AG08396 (cell line): Measurements from ENCODE around the gene RXRA.

ENCODE experiments used
- DNase-seq: peaks from one replicate; pipeline ENCODE4 v3.0.0; 2012; ENCODE audit warnings: low spot score, mixed read lengths

Gene RXRA

GRCh38 chr9:134336924-134337323 is 10.7 kb downstream of the RXRA start:
- DNase-seq, result no peak

GRCh38 chr9:134337469-134337868 is 11.2 kb downstream of the RXRA start:
- DNase-seq, result no peak

DNA sequence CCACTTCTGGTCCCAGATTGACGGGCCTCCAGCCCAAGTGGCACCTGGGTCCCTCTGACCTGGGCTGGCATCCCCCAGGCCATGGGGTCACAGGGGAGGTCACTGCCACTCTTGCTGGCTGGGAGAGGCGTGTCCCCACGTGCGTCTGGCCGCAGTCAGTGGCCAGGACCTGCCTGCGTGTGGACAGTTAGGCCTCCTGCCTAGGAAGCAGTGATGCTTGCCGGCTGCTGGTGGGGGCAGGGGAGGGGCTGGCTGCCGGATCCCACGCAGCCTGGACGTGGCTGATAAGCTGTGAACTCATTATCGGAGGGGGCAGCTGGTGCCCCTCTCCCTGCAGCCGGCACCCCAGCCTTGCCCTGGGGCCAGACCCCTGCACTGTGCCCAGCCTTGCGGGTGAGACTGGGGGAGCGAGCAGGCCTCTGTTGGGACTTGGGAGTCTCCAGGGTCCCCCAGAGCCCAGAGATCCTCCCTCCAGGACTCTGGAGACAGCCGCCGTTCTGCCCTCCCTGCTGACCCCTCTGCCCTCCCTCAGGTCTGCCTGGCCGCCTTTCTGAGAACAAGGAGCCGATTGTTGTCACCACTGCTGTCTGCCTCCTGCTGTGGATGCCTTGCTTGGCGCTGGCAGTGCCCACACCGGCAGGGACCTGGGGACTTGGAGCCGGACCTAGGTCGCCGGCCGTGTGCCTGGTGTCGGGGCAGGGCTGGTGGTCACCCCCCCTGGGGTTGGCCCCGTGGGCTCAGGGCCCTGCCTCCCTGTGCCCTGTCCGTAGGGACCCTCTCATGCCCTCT is 12.3 kb downstream of the RXRA start:
- no peak for DNase-seq

DNA sequence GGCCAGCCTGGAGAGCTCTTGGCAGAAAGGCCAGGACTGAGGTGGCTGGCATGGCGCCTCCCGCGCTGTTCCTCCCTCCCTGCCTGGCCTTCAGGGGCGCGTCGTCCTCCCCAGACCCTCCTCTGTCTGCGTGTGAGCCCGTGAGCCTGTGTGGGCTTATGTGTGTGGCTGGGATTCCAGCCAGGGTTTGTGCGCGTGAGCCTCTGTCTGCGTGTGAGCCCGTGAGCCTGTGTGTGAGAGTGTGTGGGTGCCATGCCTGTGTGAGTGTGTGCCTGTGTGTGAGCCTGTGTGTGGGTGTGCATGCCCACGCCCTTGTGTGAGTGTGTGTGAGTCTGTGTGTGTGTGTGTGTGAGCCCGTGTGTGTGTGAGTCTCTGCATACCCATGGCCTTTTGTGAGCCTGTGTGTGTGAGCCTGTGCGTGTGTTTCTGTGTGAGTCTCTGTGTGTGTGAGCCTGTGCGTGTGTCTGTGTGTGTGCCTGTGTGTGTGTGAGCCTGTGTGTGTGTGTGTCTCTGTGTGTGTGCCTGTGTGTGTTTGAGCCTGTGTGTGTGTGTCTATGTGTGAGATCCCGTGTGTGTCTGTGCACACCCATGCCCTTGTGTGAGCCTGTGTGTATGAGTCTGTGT is 13.0 kb downstream of the RXRA start:
- no peak for DNase-seq

DNA sequence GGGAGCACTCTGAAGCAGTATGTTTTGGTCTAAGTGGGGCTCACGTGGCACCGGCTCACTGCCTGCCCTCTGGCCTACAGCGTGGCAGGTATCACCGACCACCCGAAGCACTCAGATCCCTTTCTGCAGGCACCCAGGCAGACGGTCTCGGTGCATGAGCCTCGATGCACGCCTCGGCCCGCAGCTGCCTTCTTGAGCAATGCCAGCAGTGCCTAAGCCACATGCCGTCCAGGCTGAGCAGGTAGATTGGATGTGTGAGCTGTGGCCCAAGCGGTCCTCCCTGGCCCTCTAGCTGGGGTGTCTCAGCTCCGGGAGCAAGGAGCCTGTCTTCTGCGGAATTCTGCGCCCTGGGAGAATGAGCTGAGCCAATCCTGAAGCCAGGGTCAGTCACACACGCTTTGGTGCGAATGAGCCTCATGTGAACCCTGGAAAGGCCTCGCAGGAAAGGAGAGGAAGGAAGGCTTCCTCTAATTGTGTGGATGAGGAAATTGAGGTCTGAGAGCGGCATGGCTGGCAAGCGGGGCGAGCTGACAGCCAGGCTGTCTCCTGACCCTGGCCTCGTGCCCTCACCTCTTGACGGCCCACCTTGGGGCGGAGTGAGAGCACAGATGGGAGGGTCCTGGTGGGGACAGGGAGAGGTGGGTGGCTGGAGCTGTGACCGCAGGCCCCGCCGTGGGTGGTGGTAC is 14.4 kb downstream of the RXRA start:
- no peak for DNase-seq

DNA sequence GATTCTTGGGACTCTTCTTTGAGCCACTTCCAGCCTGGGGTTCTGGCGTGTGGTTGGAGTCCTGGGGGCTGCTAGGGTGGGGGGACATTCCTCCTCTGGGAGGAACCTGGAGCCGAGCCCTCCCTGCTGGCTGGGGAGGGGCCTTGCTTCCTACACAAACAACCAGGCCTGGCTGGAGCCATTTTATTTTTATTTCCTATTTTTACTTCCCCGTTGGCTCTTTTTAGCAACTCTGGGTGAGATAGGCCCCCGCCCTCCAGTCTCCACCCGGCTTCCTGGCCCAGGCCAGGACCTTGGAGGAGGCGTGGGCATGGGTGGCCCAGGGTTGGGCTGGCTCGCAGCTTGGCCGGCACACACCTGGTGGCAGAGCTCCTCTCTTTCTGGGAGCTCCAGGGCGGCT is 15.1 kb downstream of the RXRA start:
- no peak for DNase-seq

DNA sequence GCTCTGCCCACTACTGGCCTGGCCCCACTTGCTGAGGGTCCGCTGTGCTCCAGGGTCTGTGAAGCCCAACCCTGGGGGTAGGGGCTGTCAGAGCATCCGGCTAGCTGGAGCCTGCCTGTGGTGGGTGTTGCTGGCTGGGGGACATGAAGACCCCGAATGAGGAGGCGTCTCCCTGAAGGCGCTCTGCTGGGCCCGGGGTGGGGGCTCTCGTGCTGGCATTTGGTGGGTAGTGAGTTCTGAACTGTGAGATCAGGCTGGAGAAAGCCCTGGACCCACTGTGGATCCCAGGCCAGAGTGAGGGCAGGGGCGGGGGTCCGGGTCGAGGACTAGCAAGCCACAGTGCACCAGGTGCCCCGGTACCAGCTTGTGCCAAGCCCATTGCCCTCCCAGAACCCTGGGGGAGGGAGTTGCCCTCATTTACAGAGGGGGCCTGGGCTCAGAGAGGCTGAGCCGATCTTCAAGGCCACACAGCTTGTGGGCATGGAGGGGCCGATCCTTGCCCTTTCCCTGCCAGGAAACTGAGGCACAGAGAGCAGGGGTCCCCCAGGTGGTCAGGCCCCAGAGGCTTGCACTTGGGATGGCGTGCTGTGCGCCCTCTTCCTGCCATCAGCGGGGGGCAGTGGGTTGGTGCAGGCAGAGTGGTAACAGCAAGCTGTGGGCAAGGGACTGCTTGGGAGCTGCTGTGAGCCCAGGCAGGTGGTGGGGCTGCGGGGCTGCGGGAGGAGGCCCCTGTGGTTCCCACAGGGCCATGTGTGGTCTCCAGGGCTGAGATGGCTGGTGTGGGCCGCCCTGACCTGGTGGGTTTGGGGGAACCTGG is 15.9 kb downstream of the RXRA start:
- DNase-seq, result no peak

DNA sequence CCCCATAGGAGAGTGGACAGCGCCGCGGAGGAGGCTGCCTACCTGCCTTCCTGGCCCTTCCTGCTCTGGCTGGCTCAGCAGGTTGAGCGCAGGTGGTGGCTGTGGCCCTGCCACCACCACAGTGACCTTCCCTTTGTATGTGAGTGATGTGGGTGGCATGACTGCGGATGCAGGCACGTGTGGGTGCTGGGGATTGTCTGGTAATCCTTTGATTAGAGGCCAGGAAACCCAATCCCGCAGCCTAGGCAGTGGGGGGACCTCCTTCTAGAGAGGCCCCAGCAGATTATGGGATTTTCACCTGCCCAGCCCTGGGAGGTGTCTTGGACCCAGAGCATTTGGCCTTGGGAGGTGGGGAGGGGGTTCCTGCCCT is 16.5 kb downstream of the RXRA start:
- no peak for DNase-seq

DNA sequence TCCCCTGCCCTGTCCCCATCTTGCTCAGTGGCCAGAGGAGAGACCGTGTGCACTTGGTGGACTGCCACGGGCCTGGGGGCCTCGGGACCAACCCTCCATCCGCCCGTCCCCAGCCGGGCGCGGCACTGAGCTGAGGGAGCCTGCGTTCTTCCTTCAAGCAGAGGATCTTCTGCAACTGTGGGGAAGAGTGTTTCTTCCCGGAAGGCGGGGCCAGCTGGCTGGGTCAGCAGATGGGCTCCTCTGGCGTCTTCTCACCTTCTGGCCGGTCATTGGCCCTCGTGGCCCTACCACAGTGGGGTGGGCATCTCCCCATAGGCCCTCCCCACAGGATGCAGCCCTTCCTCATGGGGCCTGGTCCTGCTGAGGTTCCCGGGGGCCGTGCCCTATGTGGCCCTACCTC is 17.4 kb downstream of the RXRA start:
- DNase-seq, result no peak

- no peak for DNase-seq
These were observed 18.0 kb downstream of the RXRA start for GRCh38 chr9:134344068-134344799.

DNA sequence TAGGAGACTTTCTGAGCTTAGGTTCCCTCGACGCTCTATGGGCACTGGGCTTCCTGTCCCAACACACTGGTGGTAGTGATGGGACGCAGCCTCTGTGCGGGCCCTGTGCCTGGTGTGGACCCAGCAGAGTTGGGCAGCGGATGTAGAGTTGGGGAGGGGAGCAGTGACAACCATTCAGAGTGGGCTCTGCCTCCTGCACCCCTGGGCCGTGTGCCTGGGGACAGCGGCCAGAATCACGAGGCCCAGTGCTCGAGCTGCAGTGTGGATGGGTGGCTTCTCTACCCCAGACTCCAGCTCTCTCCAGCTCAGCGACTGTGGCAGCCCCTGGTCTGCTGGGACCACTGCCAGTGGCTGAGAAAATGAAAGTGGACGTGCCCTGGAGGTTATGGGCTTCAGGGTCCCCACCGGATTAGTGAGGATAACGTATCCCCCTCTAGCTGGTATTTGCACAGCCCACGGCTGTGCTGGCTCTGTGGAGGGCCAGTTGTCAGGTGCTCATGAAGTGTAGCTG is 18.6 kb downstream of the RXRA start:
- no peak for DNase-seq

GRCh38 chr9:134345737-134346136 is 19.5 kb downstream of the RXRA start:
- no peak for DNase-seq

- peak; percentile 44 for DNase-seq
These were observed 19.9 kb downstream of the RXRA start for GRCh38 chr9:134346151-134346550.

- DNase-seq, result no peak
These were observed 20.8 kb downstream of the RXRA start for GRCh38 chr9:134346840-134347583.

DNA sequence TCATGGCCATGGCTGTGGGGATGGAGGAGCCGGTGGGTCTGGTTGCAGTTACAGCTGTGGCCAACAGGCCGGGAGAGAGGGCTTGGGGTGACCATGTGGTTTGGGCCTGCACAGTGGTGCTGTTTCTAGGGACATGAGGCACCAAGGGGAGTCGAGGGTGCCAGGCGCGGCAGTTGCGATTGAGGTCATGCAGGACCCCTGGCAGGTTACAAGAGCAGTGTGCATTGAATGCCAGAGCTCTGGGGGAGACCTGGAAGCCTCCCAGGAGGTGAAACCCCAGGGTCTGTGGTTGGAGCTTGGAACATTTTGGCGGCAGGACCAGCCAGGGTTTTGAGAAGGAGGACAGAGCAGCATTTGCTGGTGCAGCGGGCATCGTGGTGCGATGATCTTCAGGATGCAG is 21.7 kb downstream of the RXRA start:
- no peak for DNase-seq

- no peak for DNase-seq
These were observed 22.3 kb downstream of the RXRA start for GRCh38 chr9:134348404-134349155.

GRCh38 chr9:134349936-134350335 is 23.7 kb downstream of the RXRA start:
- DNase-seq, result no peak

GRCh38 chr9:134350416-134350994 is 24.2 kb downstream of the RXRA start:
- no peak for DNase-seq

DNA sequence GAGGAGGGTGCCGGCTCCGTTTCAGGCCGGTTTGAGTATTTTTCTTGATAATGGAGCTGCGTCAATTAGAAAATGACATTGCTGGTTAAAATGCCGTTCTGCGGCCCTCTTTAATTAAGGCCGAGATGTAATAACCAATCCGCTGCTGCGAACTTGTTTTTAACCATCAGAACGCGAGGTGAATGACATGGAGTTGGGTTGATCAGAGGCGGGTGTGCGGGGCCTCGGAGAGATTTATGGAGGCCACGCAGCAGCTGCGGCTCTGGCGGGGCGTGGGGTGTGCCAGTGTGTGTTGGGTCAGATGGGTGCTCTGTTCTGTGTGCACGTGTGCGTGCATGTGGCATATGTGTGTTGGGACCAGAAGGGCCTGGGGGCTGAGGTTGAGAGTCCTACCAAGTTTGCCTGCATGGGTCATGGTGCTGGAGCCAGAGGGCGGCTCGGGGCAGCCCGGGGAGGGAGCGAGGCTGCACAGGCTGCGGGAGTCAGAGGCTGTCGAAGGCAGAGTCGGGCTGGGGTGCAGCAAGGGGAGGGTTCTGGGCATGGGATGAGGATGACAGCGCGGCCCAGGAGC is 25.4 kb downstream of the RXRA start:
- DNase-seq, result no peak
